ENCODE results near the gene GSTT4.
"Not testable (repeated sequence)": the region's sequence is repeated elsewhere in the genome, so short reads cannot be mapped to it uniquely, and the experiment has no call there.

The GSTT4 gene

GRCh38 chr22:23989583-23990244, 15.5 kb downstream of the GSTT4 start:
- not testable (repeated sequence) for DNase-seq (ENCODE audit: low read depth, low spot score)

GRCh38 chr22:23986538-23987178, 18.6 kb downstream of the GSTT4 start:
- not testable (repeated sequence) for DNase-seq (ENCODE audit: low read depth, low spot score)

GRCh38 chr22:23986089-23986488, 19.2 kb downstream of the GSTT4 start:
- not testable (repeated sequence) for DNase-seq (ENCODE audit: low read depth, low spot score)

- DNase-seq (ENCODE audit: low read depth, low spot score), result no peak
Observed at GRCh38 chr22:23984430-23984829, 20.8 kb downstream of the GSTT4 start.

- not testable (repeated sequence) for DNase-seq (ENCODE audit: low read depth, low spot score)
Observed at GRCh38 chr22:23980567-23980966, 24.7 kb downstream of the GSTT4 start.

GRCh38 chr22:23979557-23980240, 25.6 kb downstream of the GSTT4 start, which contains the start of gene GSTT2:
Gene GSTT2, plus strand, starts transcription at chr22:23980134.
- not testable (repeated sequence) for DNase-seq (ENCODE audit: low read depth, low spot score)

GRCh38 chr22:23977304-23977703, 27.9 kb downstream of the GSTT4 start:
- DNase-seq (ENCODE audit: low read depth, low spot score), result not testable (repeated sequence)

GRCh38 chr22:23974836-23975352, 30.4 kb downstream of the GSTT4 start:
- DNase-seq (ENCODE audit: low read depth, low spot score), result not testable (repeated sequence)

- not testable (repeated sequence) for DNase-seq (ENCODE audit: low read depth, low spot score)
Observed at GRCh38 chr22:23974345-23974744, 30.9 kb downstream of the GSTT4 start, which contains the start of gene DDT. Gene DDT, minus strand, starts transcription at chr22:23974441. Its CDS starts 27 bp downstream, at chr22:23974414.

- not testable (repeated sequence) for DNase-seq (ENCODE audit: low read depth, low spot score)
Observed at GRCh38 chr22:23971927-23972326, 33.3 kb downstream of the GSTT4 start.

GRCh38 chr22:23970816-23971486, 34.3 kb downstream of the GSTT4 start:
- DNase-seq (ENCODE audit: low read depth, low spot score), result no peak

- no peak for DNase-seq (ENCODE audit: low read depth, low spot score)
Observed at GRCh38 chr22:23970201-23970641, 35.0 kb downstream of the GSTT4 start.

GRCh38 chr22:23969071-23969470, 36.2 kb downstream of the GSTT4 start:
- DNase-seq (ENCODE audit: low read depth, low spot score), result no peak

GRCh38 chr22:23966568-23966967, 38.7 kb downstream of the GSTT4 start, which contains the start of gene DDTL:
Gene DDTL, plus strand, starts transcription at chr22:23966888. Its CDS starts 27 bp downstream, at chr22:23966915.
- DNase-seq (ENCODE audit: low read depth, low spot score), result not testable (repeated sequence)

GRCh38 chr22:23966094-23966493, 39.2 kb downstream of the GSTT4 start:
- DNase-seq (ENCODE audit: low read depth, low spot score), result not testable (repeated sequence)

- not testable (repeated sequence) for DNase-seq (ENCODE audit: low read depth, low spot score)
Observed at GRCh38 chr22:23961084-23961771, 44.0 kb downstream of the GSTT4 start, which contains the start of gene GSTT2B. Gene GSTT2B, minus strand, starts transcription at chr22:23961195. Its CDS starts 64 bp downstream, at chr22:23961131.

- DNase-seq (ENCODE audit: low read depth, low spot score), result peak; percentile 35
Observed at GRCh38 chr22:23956301-23956900, 48.9 kb downstream of the GSTT4 start.

- DNase-seq (ENCODE audit: low read depth, low spot score), result not testable (repeated sequence)
Observed at GRCh38 chr22:23955886-23956285, 49.4 kb downstream of the GSTT4 start.

- DNase-seq (ENCODE audit: low read depth, low spot score), result not testable (repeated sequence)
Observed at GRCh38 chr22:23954991-23955305, 50.3 kb downstream of the GSTT4 start.
